CD4-positive, alpha-beta T cell treated with Interleukin-1 beta for 1 hour (primary cell): Measurements from ENCODE around the gene AGPAT1.
A peak's percentile ranks its signal among the peaks of the same experiment; 100 is the strongest.
"Not testable (repeated sequence)": the region's sequence is repeated elsewhere in the genome, so short reads cannot be mapped to it uniquely, and the experiment has no call there.

ENCODE experiments used
- DNase-seq, 2 donors: peaks; one replicate each; pipeline ENCODE4 v3.0.0-alpha.2; 2020 to 2022

The AGPAT1 gene, protein sequence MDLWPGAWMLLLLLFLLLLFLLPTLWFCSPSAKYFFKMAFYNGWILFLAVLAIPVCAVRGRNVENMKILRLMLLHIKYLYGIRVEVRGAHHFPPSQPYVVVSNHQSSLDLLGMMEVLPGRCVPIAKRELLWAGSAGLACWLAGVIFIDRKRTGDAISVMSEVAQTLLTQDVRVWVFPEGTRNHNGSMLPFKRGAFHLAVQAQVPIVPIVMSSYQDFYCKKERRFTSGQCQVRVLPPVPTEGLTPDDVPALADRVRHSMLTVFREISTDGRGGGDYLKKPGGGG

DNA sequence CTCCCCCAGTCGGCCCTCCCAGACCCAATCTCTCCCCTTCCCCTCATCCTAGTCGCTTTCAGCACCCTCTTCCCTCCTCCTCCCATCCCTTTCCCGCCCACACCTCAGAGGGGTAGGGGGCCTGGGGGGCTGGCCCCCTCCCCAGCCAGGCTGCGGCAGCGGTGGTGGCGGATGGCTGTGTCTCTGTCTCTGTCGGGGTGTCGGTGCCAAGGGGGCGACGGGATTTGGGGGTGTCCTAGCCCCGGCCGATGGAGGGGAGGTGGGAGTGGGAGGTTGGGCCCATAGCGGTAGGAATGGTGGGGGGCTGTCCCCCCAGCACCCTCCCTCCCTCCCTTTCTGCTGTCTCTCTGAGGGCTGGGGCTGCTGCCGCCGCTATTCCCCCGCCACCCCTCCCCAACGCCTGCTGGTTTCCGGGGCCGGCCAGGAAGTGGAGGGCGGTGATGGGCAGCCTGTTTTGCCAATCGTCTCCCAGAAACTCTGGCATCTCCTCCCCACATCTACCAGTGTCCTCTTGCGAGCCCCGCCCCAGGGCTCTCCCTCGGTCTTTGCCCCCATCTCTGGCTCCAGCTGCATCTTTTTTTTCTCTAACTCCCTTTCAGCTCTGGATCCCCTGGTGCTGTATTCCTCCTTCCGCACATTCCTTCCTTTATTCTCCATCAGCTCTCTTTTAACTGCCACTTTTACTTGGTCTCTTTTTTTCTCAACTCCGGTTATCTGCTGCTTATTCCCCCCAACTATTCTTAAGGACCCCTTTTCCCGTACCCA lies at the start of gene AGPAT1:
Gene AGPAT1, minus strand, starts transcription at position 374 of the 765 bp plus-strand sequence. CDS start 4,588 bp downstream, outside the sequence.
- peak; percentile 96 for DNase-seq

DNA sequence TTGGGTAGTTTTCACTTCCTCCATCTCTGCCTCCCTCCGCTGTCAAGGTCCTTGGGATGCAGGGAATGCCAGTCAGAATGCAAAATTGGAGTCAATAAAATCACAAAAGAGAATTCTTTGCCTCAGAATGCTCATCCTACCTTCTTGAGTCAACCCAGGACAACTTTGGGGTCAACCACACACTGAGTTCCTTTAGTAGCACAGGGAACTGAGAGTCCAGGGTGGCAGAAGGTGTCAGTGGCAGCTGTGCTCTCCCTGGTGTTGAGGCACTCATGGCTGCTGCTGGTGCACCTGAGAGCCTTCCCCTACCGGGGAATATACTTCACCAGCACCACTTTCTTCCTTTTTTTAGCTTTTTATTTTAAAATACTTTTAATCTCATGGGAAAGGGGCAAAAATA lies 48.8 kb upstream of the AGPAT1 start:
- no peak for DNase-seq

DNA sequence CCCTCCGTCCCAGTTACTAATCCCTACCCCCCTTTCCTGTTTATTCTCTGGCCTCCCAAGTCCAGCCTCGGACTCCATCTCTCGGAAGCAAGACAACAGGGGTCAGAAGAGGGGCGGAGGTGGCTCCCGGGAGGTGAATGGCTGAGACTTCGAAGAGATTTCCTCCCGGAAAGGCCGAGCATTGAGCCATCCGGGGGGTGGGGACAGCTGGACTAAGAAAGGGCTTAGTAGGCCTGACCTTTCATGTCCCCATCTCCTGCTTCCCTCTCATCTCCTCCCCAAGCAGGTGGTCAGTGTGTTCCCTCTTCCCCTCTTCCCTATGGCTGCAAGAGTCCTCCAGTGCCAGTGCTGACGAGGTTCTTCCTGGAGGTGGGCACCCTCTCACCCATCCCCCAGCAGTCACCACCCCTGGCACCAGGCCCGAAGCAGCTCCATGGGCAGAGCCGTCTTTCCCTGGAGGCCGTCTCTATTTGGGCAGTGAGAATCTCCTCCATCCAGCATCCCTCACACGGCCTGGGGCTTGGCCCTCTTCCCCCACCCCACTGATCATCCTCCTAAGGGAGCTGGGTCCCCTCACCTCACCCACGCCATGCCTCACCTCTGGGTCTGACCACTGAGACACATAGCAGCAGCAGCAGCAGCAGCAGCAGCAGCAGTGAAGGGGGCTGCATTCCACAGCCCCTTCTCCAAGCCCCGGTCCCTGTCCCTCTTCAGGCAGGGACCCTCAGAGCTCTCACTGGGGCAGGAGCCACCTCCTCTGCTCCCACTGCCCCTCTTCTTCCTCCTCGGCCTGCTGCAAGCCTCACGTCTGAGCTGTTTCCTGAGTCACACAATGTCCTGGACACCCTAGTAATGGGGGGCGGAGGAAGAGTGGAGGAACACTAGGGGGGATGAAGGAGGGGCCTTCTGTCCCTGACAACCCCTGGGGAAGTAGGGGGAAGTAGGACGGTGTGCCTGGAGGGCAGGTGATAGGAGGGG lies 47.7 kb upstream of the AGPAT1 start, which contains the start of gene NOTCH4:
Gene NOTCH4, minus strand, starts transcription at position 810 of the 978 bp plus-strand sequence. Its CDS starts 139 bp downstream, at position 671.
- no peak for DNase-seq

DNA sequence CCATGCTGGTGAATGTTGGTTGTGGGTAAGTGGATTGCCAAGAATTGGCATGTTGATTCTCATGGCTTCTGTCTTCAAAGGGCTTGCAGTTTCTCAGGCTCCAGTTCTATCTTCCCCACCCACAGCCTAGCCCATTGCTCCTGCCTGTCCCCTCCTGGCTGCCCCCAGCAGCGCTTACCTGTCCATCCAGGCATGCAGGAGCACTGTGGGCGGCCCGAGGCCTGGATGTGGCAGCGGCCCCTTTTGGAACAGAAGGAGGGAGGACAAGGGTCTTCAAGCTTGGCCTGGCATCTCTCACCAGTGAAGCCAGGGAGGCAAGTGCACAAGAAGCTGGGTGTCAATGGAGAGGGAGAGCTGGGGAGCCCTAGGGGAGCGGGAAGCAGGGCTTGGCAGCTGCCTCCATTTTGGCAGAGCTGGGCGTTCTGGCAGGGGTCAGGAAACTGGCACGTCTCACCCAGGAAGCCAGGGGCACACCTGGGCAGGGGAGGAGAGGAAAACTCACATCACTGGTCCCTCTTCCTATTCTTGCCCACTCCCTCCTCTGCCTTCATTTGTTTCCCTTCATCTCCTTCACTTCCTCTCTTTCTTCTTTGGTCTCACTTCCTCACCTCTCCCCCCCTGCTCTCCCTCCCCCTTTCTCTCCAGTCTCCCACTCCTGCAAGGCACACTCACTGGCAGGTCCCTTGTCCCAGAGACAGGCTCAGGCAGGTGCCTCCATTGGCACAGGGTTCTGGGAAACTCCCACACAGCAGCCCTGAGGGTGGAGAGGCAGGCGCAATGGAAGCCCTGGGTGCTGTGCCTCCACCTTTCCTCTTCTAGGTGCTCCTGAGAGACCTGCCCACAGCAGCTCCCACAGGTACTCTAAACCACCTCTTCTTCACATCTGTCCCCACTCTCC lies 46.7 kb upstream of the AGPAT1 start:
- DNase-seq: no peak

DNA sequence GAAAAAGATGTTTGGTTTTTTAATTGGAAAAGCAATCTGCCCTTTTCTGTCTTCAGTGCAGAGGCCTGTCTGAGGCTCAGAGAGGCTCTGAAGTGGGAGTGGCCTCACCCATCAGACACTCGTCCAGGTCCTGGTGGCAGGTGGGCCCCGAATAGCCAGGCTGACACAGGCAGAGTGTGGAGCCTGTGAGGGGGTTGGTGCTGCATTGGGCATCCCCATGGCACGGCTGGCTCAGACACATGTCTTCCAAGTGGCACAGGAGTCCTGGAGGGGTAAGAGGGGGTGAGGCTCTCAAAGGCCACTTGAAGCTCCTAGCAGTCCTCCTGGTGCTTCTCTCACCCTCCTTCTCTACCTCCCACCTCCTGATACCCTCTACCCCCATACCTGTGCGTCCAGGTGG lies 44.1 kb upstream of the AGPAT1 start:
- no peak for DNase-seq

DNA sequence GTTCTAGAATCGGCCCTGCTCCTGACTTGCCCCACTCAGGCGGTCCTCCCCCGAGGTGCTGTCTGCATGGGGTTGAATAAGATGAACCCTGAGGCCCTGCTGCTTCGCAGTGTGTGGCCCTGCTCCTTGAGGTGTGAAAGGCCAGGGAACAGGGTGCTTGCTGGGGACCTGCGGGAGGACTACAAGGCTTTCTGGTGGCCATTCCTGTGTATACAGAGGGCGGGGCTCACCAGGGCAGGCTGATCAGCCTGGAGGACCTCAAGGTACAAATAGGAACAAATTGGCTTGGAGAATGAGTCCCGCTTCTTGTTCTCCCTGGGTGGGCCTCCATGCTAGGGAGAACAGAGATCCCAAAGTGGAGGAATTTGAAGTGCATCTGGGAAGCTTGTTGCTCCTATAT lies 42.3 kb upstream of the AGPAT1 start:
- DNase-seq: no peak

DNA sequence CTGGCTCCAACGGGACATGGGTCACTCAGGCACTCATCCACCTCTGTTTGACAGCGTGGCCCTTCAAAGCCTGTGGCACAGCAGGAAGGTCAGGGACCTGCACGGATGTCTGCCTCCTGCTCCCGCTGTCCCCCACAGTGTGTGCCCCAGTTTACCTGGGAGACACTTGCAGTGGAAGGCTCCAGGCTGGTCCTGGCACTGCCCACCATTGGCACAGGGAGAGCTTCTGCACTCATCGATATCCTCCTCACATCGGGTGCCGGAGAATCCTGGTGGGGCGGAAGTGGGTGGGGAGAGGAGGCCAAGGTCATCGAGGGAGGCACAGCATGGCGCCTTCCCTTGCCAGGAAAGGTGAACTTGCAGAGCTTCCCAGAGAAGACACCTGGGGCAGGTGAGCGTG lies 41.1 kb upstream of the AGPAT1 start:
- no peak for DNase-seq

DNA sequence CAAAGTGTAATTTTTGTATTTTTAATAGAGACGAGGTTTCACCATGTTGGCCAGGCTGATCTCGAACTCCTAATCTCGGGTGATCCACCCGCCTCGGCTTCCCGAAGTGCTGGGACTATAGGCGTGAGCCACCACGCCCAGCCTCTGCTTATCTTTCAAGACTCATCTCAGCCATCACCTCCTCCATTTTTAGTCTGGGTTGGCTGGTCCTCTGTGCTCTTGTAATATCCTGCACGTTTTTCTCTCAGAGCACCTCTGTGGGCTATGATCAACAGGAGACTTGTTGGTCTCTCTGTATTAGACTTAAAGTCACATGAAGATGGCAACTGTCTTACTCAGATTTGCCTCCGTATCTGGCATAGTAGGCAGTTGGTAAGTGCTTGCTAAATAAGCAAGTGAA lies 40.4 kb upstream of the AGPAT1 start:
- DNase-seq: no peak

DNA sequence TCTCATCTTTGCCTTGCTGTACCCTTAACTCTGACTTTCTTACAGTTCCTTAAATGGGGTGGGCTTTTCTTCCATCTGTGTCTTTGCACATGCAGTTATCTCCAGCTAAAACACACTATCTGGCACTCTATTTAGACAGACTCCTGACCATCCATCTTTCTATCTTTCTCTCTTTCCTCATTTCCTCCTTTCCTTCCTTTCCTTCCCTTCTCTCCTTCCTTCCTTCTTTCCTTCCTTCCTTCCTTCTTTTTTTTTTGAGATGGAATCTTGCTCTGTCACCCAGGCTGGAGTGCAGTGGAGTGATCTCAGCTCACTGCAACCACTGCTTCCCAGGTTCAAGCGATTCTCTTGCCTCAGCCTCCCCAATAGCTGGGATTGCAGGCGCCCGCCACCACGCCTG lies 39.7 kb upstream of the AGPAT1 start:
- no peak for DNase-seq

DNA sequence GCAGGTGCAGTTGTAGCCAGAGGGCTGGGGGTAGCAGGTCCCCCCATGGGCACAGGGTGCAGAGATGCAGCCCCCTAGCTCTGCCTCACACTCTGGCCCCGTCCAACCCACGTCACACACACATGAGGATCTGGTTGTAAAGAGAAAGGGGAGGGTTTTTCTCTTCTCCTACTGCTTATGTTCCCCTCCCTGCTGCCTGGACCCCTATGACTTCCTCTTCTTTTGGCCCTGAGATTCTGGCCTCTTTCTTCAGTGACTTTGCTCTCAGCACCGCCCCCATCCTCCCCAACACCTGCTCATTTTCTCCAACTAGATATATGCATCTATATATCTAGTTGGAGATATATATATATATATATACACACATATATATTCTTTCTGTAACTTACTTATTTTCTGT lies 38.2 kb upstream of the AGPAT1 start:
- no peak for DNase-seq

DNA sequence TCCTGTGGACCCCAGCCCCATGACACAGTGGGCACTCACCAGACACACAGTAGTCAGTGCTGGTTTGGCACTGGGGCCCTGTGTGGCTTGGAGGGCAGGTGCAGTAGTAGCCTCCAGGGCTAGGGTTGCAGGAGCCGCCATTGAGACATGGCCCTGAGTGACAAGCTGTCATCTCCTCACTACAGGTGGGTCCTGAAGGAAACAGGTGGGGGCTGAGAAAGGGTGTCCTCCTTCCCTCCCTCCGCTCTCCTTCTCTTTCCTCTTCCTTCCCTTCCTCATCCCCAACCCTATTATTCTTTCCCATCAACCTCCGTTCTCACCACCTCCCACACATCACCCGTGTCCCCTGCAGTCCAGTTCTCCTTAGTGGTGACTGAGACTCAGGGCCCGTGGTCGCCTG lies 37.8 kb upstream of the AGPAT1 start:
- DNase-seq: no peak

DNA sequence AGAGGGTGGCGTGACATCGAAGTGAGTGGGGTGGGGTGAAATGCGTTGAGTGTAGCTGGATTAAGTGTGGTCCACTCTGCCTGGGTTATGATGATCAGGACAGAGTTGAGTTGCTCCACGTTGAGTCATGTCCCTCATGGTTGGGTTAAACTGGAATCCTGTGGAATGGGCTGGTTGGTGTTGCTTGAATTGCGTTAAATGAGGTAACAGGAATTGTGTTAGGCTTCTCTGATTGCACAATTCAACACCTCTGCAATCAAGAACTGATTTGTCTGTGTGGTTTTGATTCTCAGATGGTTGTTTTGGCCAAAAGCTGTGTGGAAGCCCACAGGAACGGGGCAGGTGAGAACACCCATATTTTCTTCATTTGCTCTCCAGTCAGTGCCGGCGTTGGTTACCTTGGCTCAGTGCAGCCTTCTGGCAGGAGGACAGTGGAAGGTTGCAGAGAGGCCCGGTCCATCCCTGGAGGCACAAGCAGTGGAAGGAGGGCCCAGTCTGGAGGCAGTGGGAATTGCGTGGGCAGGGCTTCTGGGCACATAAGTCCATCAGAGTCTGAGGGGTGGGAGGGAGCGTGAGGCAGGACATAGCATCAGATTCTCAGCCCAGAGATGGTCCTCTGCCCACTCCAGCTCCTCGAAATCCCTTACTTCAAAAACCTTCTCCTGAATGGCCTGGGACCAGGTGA lies 36.3 kb upstream of the AGPAT1 start:
- DNase-seq: no peak

DNA sequence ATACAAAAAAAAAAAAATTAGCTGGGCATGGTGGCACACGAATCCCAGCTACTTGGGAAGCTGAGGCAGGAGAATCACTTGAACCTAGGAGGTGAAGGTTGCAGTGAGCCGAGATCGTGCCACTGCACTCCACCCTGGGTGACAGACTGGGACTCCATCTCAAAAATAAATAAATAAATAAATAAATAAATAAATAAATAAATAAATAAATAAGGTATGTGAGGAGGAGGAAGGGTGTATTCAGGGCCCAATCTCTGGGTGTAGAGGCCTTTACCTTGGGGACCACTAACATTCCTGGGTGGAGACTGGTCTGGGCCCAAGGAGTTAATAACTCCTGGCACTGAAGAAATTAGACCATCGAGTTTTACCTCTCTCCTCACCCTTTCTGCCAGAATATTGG lies 35.5 kb upstream of the AGPAT1 start:
- not testable (repeated sequence) for DNase-seq

DNA sequence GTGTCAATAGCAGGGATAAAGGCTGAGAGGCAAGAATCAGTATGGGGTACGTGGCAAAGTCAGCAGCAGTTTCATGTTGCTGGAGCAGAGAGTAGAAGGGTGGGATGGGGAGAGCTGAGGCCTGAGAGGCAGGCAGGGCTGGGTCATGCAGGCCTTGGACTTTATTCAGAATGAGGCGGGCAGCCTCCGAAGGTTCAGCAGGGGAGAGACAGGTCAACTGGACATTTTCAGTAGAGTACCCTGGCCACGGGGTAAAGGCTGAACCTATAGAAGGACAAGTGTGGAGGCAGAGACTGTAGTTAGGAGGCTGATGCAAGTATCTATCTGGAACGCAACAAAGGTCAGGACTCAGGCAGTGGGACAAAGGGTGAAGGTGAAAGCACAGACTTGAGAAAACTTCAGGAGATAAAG lies 34.3 kb upstream of the AGPAT1 start:
- DNase-seq: no peak

DNA sequence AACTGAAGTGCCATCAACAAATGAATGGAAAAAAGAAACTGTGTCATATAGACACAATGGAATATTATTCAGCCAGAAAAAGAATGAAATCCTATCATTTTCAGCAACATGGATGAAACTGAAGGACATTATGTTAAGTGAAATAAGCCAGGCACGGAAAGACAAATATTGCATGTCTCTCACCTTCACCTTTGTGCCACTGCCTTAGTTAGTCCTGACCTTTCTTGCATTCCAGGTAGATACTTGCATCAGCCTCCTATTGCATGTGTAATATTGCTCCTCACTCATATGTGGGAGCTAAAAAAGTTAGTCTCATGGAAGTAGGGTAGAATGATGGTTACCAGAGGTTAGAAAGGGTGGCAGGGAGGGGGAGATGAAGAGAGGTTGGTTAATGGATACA lies 33.1 kb upstream of the AGPAT1 start:
- DNase-seq: no peak

DNA sequence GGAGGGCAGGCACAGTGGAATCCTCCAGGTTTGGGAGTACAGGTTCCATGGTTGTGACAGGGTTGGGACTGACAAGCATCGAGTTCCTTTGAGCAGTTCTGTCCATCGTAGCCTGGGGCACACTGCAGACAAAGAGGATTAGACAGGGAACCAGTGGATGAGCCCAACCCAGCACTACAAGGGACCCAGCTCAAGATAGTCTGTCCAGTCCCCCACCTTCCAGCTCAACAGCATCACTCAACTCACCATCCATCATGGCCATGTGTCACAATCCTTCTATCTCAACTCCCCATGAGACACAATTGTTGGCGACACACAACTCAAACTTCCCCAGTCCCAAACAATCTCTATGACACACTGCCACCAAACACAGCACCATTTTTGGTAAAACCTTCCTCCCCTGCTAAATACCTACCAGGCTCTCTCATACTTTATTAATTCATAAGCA lies 28.4 kb upstream of the AGPAT1 start:
- no peak for DNase-seq

DNA sequence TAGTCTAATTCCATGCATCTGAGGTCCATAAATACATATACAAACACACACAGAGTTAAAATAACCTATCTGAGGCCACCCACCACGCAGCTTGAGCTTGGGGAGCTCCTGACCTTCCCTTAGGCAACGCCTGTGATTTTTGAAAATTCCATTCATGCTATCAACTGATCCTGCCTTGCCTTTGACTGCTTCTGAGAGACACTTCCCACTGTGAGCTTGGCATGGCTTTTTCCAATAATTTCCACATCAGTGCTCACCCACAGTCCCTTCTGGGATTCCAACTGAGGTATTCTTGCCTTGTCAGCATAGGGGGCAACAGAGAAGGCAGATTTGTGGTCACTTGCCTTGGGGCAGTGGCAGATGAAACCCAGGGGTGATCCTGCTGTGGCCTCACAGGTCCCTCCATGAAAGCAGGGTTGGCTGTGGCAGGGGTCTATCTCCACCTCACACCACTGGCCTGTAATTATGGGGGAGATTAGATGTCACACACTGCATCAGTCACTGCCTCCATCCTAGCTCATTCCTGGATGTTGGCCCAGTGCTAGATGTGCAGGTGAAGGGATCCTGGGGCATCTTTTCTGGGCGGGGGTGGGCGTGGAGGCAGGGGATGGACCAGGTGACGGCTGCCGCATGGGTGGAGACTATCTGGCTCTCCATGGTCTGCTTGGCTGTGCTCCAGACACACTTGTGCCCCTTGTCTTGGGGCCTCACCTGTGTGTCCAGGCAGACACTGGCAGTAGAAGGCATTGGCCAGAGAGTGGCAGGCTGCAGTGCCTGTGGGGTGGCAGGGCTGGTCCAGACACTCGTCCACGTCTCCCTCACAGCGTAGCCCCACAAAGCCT lies 27.8 kb upstream of the AGPAT1 start:
- DNase-seq: no peak

DNA sequence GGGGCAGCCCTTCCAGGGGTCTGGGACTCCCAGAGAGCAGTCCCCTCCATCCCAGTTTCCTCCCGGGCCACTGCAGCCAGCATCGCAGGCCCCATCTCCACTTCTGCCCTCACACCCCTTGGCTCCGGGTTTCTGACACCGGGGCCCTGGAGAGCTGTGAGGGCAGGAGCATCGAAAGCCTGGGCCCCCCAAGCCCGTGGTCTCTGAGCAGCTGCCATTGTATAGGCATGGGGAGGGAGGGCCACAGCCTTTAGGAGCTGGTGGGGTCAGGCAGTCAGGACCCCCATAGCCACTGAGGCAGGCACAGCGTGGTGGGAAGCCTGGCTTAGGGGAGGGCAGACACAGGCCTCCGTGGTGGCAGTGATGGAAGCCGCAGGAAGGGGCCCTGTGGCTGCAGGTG lies 26.3 kb upstream of the AGPAT1 start:
- DNase-seq: no peak

DNA sequence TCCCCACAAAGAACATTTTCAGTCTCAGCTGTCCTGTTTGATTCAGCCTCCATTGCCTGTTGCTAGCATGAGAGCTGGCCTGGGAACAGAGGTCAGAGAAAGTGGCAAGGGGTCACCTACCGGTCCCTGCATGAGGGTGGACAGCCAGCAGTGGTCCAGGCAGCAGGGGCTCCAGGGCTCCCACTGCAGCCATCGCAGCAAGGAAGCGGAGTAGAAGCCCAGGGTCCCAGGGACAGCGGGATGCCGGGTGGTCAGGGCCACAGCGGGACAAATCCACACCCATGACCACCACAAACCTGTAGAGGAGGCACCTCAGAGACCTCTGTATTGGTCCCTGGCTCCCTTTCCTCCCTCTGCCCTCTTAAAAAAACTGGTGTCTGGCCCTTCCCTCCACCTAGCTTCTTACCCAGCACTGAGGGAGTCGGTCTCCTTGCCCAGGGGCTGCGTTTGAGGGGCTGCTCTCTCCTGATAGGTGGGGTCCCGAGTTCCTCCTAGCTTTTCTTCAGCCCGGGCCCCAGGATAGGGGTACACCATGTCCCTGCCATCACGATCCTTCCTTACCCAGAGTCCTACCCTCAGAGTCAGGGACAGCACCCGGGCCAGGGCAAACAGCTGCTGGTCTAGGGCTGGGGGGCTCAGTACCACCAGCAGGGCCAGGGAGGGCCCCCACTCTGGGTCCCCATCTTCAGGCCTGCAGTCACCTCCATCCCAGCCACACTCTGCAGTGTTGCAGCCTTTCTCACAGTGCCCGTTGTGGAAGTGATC lies 25.0 kb upstream of the AGPAT1 start:
- DNase-seq: no peak

DNA sequence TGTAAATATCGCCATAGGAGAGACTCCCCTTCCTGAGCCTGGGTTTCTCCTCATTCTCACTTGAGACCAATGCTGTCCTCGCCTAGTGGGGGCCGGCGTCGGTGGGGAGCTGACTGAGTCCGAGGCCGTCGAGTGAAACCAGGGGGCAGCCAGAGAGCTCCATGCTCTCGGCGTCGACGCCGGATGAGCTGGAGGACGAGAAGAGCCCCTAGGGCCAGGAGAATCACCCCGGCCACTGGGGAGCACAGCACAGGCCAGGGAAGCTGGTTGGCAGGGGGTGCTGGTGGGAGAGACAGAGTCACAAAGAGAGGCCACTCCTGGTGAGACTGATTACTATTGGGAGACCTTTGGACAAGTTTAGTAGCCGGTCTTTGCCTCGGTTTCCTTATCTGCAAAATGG lies 23.0 kb upstream of the AGPAT1 start:
- DNase-seq: no peak
